SK-N-SH (cell line): ENCODE results near the gene SLIT1. TPM values are rescaled to one million over a fixed set of nuclear protein-coding genes. Genes with fewer than 3 reads are reported as not detected.

ENCODE experiments used
- CTCF ChIA-PET: fragments of 300-600, 350-600 bp; formaldehyde crosslinking; extraction: SDS; loops from one replicate; lab custom pipeline; 2021; lab: Yijun Ruan, JAX
- POLR2A ChIA-PET: fragments of 350-600 bp; sonication (Branson Sonifier 250); formaldehyde crosslinking; extraction: SDS; loops from one replicate; lab custom pipeline; 2020; ENCODE audit warnings: antibody characterized with exemption, inconsistent platforms; lab: Yijun Ruan, JAX
- DNase-seq: peaks from one replicate; pipeline ENCODE4 v3.0.0; 2012
- H2AFZ ChIP-seq: fragments of 200-600 bp; sonication (generic); 2 replicates; pipeline ENCODE4 v1.8.1; 2016; ENCODE audit warnings: antibody characterized with exemption, mild to moderate bottlenecking, low read depth
- H3F3A ChIP-seq: fragments of 200-600 bp; sonication (generic); replicated peaks from 2 replicates; pipeline ENCODE3; 2016; ENCODE audit warnings: antibody characterized with exemption, mild to moderate bottlenecking; ENCODE audit not compliant: insufficient read depth
- H3K27ac ChIP-seq, 2 experiments: fragments of 200-500 bp in 1 of 2; fragments of 200-600 bp in 1 of 2; sonication (Bioruptor generic) in 1 of 2; sonication (generic), shearing (Covaris generic) in 1 of 2; 2 replicates each; pipeline versions ENCODE4 v1.5.1 to v1.6.1; 2014 to 2016; ENCODE audit warnings: low read depth in 2 of 2, inconsistent platforms in 1 of 2, low read length in 1 of 2, mild to moderate bottlenecking in 1 of 2, mixed read lengths in 1 of 2
- H3K27me3 ChIP-seq: fragments of 200-600 bp; sonication (generic), shearing (Covaris generic); 2 replicates; pipeline ENCODE4 v1.6.1; 2016; ENCODE audit warnings: mixed run types; ENCODE audit not compliant: insufficient read depth
- H3K36me3 ChIP-seq, 2 experiments: fragments of 200-500 bp in 1 of 2; fragments of 200-600 bp in 1 of 2; sonication (Bioruptor generic) in 1 of 2; sonication (generic) in 1 of 2; replicated peaks in 1 of 2; 2 replicates each; pipeline versions ENCODE3 to v1.5.1; 2014 to 2016; ENCODE audit warnings: low read length in 1 of 2, mild to moderate bottlenecking in 1 of 2; ENCODE audit not compliant: insufficient read depth in 2 of 2, control insufficient read depth in 1 of 2
- H3K4me1 ChIP-seq, 2 experiments: fragments of 200-500 bp in 1 of 2; fragments of 200-600 bp in 1 of 2; sonication (Bioruptor generic) in 1 of 2; sonication (generic), shearing (Covaris generic) in 1 of 2; 2 replicates each; pipeline versions ENCODE4 v1.5.1 to v1.6.1; 2014 to 2016; ENCODE audit warnings: low read depth in 1 of 2, low read length in 1 of 2, mixed run types in 1 of 2; ENCODE audit not compliant: insufficient read depth in 2 of 2, control insufficient read depth in 1 of 2
- H3K4me2 ChIP-seq: fragments of 200-600 bp; sonication (generic), shearing (Covaris generic); 2 replicates; pipeline ENCODE4 v1.6.1; 2017; ENCODE audit warnings: mixed run types
- H3K4me3 ChIP-seq, 2 experiments: fragments of 200-500 bp in 1 of 2; fragments of 200-600 bp in 1 of 2; sonication (Bioruptor generic) in 1 of 2; sonication (generic), shearing (Covaris generic) in 1 of 2; 2 replicates each; pipeline versions ENCODE4 v1.5.1 to v1.8.1; 2014 to 2016; ENCODE audit warnings: low read depth in 2 of 2, inconsistent platforms in 1 of 2, low read length in 1 of 2, mild to moderate bottlenecking in 1 of 2, mixed read lengths in 1 of 2, moderate library complexity in 1 of 2
- H3K79me2 ChIP-seq: fragments of 200-600 bp; sonication (generic); 2 replicates; pipeline ENCODE4 v1.8.1; 2017; ENCODE audit warnings: mild to moderate bottlenecking; ENCODE audit not compliant: insufficient read depth
- H3K9ac ChIP-seq: fragments of 200-600 bp; sonication (generic); 2 replicates; pipeline ENCODE4 v1.6.1; 2017; ENCODE audit warnings: mixed run types
- H3K9me2 ChIP-seq: fragments of 200-600 bp; sonication (generic); 2 replicates; pipeline ENCODE4 v1.6.1; 2017; ENCODE audit warnings: mixed run types
- H3K9me3 ChIP-seq: fragments of 200-600 bp; sonication (generic); 2 replicates; pipeline ENCODE4 v1.6.1; 2017; ENCODE audit warnings: mixed run types, mild to moderate bottlenecking, moderate library complexity
- H4K20me1 ChIP-seq: fragments of 200-600 bp; sonication (generic); 2 replicates; pipeline ENCODE4 v1.6.1; 2017; ENCODE audit warnings: mild to moderate bottlenecking, mixed run types; ENCODE audit not compliant: insufficient read depth
- CHD2 ChIP-seq: fragments of 150-350 bp; IDR thresholded peaks from 2 replicates; pipeline ENCODE4 v1.6.1; 2018; ENCODE audit warnings: low read length; ENCODE audit not compliant: partially characterized antibody
- ELF1 ChIP-seq: IDR thresholded peaks from 2 replicates; pipeline ENCODE4 v1.4.0; 2012
- EZH2phosphoT487 ChIP-seq: fragments of 200-600 bp; sonication (generic); IDR thresholded peaks from 2 replicates; pipeline ENCODE4 v1.6.1; 2017; ENCODE audit warnings: low read depth, mixed run types, mild to moderate bottlenecking, antibody characterized with exemption, moderate library complexity, borderline replicate concordance
- FOSL2 ChIP-seq: IDR thresholded peaks from 2 replicates; pipeline ENCODE4 v1.4.0; 2012; ENCODE audit warnings: low read depth, mild to moderate bottlenecking, moderate library complexity, borderline replicate concordance
- FOXM1 ChIP-seq: IDR thresholded peaks from 2 replicates; pipeline ENCODE4 v1.4.0; 2012; ENCODE audit warnings: low read depth, mild to moderate bottlenecking
- GABPA ChIP-seq: IDR thresholded peaks from 2 replicates; pipeline ENCODE4 v1.4.0; 2012; ENCODE audit warnings: low read depth, mild to moderate bottlenecking
- GATA2 ChIP-seq: sonication (generic); formaldehyde crosslinking; IDR thresholded peaks from 2 replicates; pipeline ENCODE4 v1.5.0; 2020; ENCODE audit warnings: mild to moderate bottlenecking, missing genetic modification reagents
- JUND ChIP-seq: IDR thresholded peaks from 2 replicates; pipeline ENCODE4 v1.4.0; 2012
- NFIC ChIP-seq: IDR thresholded peaks from 2 replicates; pipeline ENCODE4 v1.4.0; 2012; ENCODE audit warnings: borderline replicate concordance
- POLR2AphosphoS5 ChIP-seq: IDR thresholded peaks from 2 replicates; pipeline ENCODE4 v1.6.1; 2012; ENCODE audit warnings: low read depth, low read length
- RAD21 ChIP-seq: IDR thresholded peaks from 2 replicates; pipeline ENCODE4 v1.6.1; 2012; ENCODE audit warnings: mild to moderate bottlenecking, low read length
- REST ChIP-seq: IDR thresholded peaks from 2 replicates; pipeline ENCODE4 v1.6.1; 2012; ENCODE audit warnings: mild to moderate bottlenecking, low read depth, low read length, moderate library complexity
- SIN3A ChIP-seq: IDR thresholded peaks from 2 replicates; pipeline ENCODE4 v1.6.1; 2012; ENCODE audit warnings: low read depth, mild to moderate bottlenecking, low read length, moderate library complexity, borderline replicate concordance
- SMC3 ChIP-seq: IDR thresholded peaks from 2 replicates; pipeline ENCODE4 v1.6.1; 2012; ENCODE audit warnings: low read depth, low read length, improper control_type of control experiment
- TAF1 ChIP-seq: IDR thresholded peaks from 2 replicates; pipeline ENCODE4 v1.6.1; 2012; ENCODE audit warnings: low read depth, mild to moderate bottlenecking, low read length, moderate library complexity, borderline replicate concordance
- TCF12 ChIP-seq: IDR thresholded peaks from 2 replicates; pipeline ENCODE4 v1.4.0; 2012
- TEAD4 ChIP-seq: IDR thresholded peaks from 2 replicates; pipeline ENCODE4 v1.4.0; 2012; ENCODE audit warnings: mild to moderate bottlenecking, borderline replicate concordance; ENCODE audit not compliant: insufficient read depth
- USF1 ChIP-seq: IDR thresholded peaks from 2 replicates; pipeline ENCODE4 v1.4.0; 2012; ENCODE audit warnings: low read depth, borderline replicate concordance
- YY1 ChIP-seq: IDR thresholded peaks from 2 replicates; pipeline ENCODE4 v1.4.0; 2012; ENCODE audit warnings: low read depth, mild to moderate bottlenecking
- WGBS: methylation state at CpG from one replicate; pipeline ENCODE4 v1.1.6; 2017; ENCODE audit warnings: low lambda C conversion rate; 5-methylcytosine and 5-hydroxymethylcytosine counted together
- polyA plus RNA-seq, 3 experiments: library from polyadenylated mRNA; depleted of rRNA; stranded (reverse); fragments of >200 nt; gene quantifications; 2 replicates each; pipeline ENCODE4 v1.2.3, GENCODE V29; 2012

The SLIT1 gene
- polyA plus RNA-seq, 1 of the 3 experiments (the other 2 are of a cell fraction), result 0.05 TPM

- no peak overlapping the region for H3K4me2 ChIP-seq
- TF ChIP-seq CHD2 (no peak), REST (no peak), TEAD4 (no peak), FOXM1 (no peak), USF1 (no peak), TCF12 (no peak), SMC3 (no peak), YY1 (no peak), GATA2 (no peak), FOSL2 (no peak)
- no peak overlapping the region for H3K9ac ChIP-seq
- no peak for DNase-seq
- H3K9me3 ChIP-seq, result no peaks in the 10 kb centered on the region
- no peak overlapping the region for H3K27ac ChIP-seq
- ChIA-PET POLR2A (no interaction called here), CTCF (interaction anchor here (0.7 to 4.6 kb wide), 6 partner anchors 10 to 185 kb away, joined by 3 to 30 read pairs (median 8); no protein-coding TSS in a partner anchor)
- no peaks in the 10 kb centered on the region for H3K79me2 ChIP-seq
- H4K20me1 ChIP-seq, result no peaks in the 10 kb centered on the region
- no peaks in the 10 kb centered on the region for H3K9me2 ChIP-seq
- H3K4me3 ChIP-seq, result no peak overlapping the region
- peaks cover 9% of the 10 kb centered on the region; the same call in 1 of the 2 replicates for H3K27me3 ChIP-seq
- H3K4me1 ChIP-seq, result peaks cover 0 to 13% of the 10 kb centered on the region in 2 experiments; a peak in 2 of 4 replicates
- H2AFZ ChIP-seq, result no peak overlapping the region
- no peaks in the 10 kb centered on the region for H3K36me3 ChIP-seq
- WGBS, result 59% methylated on average over 2 of the region's 3 CpGs
- no peaks in the 10 kb centered on the region for H3F3A ChIP-seq
Observed at GRCh38 chr10:97050205-97050745, 135.5 kb downstream of the SLIT1 start.

- H3K4me1 ChIP-seq, result peaks cover 0 to 13% of the 10 kb centered on the region in 2 experiments; a peak in 2 of 4 replicates
- no peak overlapping the region for H2AFZ ChIP-seq
Observed at GRCh38 chr10:97049670-97050069, 136.1 kb downstream of the SLIT1 start.

More at GRCh38 chr10:97049670-97050069, 136.1 kb downstream of the SLIT1 start:
- WGBS, result 37% methylated on average over 7 of the region's 7 CpGs
- Histone ChIP-seq H4K20me1 (no peaks in the 10 kb centered on the region), H3K9me3 (no peaks in the 10 kb centered on the region), H3K9ac (no peak overlapping the region), H3K9me2 (no peaks in the 10 kb centered on the region), H3F3A (no peaks in the 10 kb centered on the region), H3K4me3 (no peak overlapping the region), H3K4me2 (no peak overlapping the region), H3K27me3 (peaks cover 9% of the 10 kb centered on the region; the same call in 1 of the 2 replicates), H3K79me2 (no peaks in the 10 kb centered on the region), H3K36me3 (no peaks in the 10 kb centered on the region), H3K27ac (no peak overlapping the region)
- TF ChIP-seq ELF1 (no peak), GABPA (no peak), NFIC (no peak), TEAD4 (no peak), TAF1 (no peak), JUND (no peak), FOXM1 (no peak), SIN3A (no peak), TCF12 (no peak), EZH2phosphoT487 (no peak), FOSL2 (no peak), POLR2AphosphoS5 (no peak), RAD21 (no peak)
- CTCF ChIA-PET, result interaction anchor here (0.7 to 4.6 kb wide), 5 partner anchors 10 to 185 kb away, joined by 3 to 30 read pairs (median 7); no protein-coding TSS in a partner anchor
- POLR2A ChIA-PET, result no interaction called here
- DNase-seq, result no peak
